ENCODE measurements around the gene POU2AF1. TPM values are rescaled to one million over a fixed set of nuclear protein-coding genes. Genes with fewer than 3 reads are reported as not detected.

The POU2AF1 gene
- total RNA-seq, 4 donors from 2014 or later, result 1.4 to 19.8 (median 2.9) TPM

- H3K4me3 ChIP-seq, result no peak overlapping the region
- intact Hi-C loops (cut with DNase I; ENCODE audit: low total_unique reads) (no loop called here), in situ Hi-C loops (cut with MboI; ENCODE audit: low pct_ligation_motif_present in 1 of 4, low pct_unique_long_range_greater_than_20kb in 1 of 4, low sequenced_read_pairs in 3 of 4) (no loop called here)
- WGBS, 2 donors (ENCODE audit: low coverage in 1 of 2), result 89% methylated on average over 9 to 16 of the region's 16 CpGs
- peaks cover 0 to 15% (median 0%) of the 10 kb centered on the region in 4 donors for H3K4me1 ChIP-seq
- no peak overlapping the region for H3K27ac ChIP-seq
- DNase-seq, result no peak
- H3K9me3 ChIP-seq, result no peaks in the 10 kb centered on the region
- H3K27me3 ChIP-seq, result no peaks in the 10 kb centered on the region
- no peaks in the 10 kb centered on the region for H3K36me3 ChIP-seq
- TF ChIP-seq EP300 (IDR thresholded peaks at IDR 0.05; ENCODE audit: low read depth) (no peak), POLR2AphosphoS5 (IDR thresholded peaks at IDR 0.05) (no peak), CTCF (IDR thresholded peaks at IDR 0.05) (no peak), POLR2A (IDR thresholded peaks at IDR 0.05) (no peak)
These were observed 25.1 kb downstream of the POU2AF1 start for GRCh38 chr11:111353776-111354600.

GRCh38 chr11:111352935-111353710, 26.0 kb downstream of the POU2AF1 start:
- peak overlapping the region in 2 of 4 donors; percentile 11 to 23 for H3K27ac ChIP-seq
- intact Hi-C loops (cut with DNase I; ENCODE audit: low total_unique reads), result no loop called here

GRCh38 chr11:111352231-111352746, 26.8 kb downstream of the POU2AF1 start:
- no peak for DNase-seq
- peaks cover 0 to 15% (median 0%) of the 10 kb centered on the region in 4 donors for H3K4me1 ChIP-seq
- H3K36me3 ChIP-seq, result no peaks in the 10 kb centered on the region
- no peaks in the 10 kb centered on the region for H3K9me3 ChIP-seq
- intact Hi-C loops (cut with DNase I; ENCODE audit: low total_unique reads), result no loop called here
- TF ChIP-seq POLR2AphosphoS5 (IDR thresholded peaks at IDR 0.05) (no peak), EP300 (IDR thresholded peaks at IDR 0.05; ENCODE audit: low read depth) (no peak), CTCF (IDR thresholded peaks at IDR 0.05) (no peak), POLR2A (IDR thresholded peaks at IDR 0.05) (no peak)
- H3K4me3 ChIP-seq, result no peak overlapping the region
- in situ Hi-C loops (cut with MboI; ENCODE audit: low pct_ligation_motif_present in 1 of 4, low pct_unique_long_range_greater_than_20kb in 1 of 4, low sequenced_read_pairs in 3 of 4), result no loop called here
- no peak overlapping the region for H3K27ac ChIP-seq
- no peaks in the 10 kb centered on the region for H3K27me3 ChIP-seq
- WGBS, 2 donors (ENCODE audit: low coverage in 1 of 2), result 92 to 93% methylated on average over 5 to 9 of the region's 9 CpGs

More at GRCh38 chr11:111352935-111353710, 26.0 kb downstream of the POU2AF1 start:
- H3K36me3 ChIP-seq, result no peaks in the 10 kb centered on the region
- 55 to 58% methylated on average over 4 to 8 of the region's 8 CpGs for WGBS, 2 donors (ENCODE audit: low coverage in 1 of 2)
- DNase-seq, result peak; percentile 45
- H3K4me1 ChIP-seq, result peaks cover 0 to 15% (median 0%) of the 10 kb centered on the region in 4 donors
- TF ChIP-seq CTCF (IDR thresholded peaks at IDR 0.05) (no peak), POLR2AphosphoS5 (IDR thresholded peaks at IDR 0.05) (no peak), EP300 (IDR thresholded peaks at IDR 0.05; ENCODE audit: low read depth) (no peak), POLR2A (IDR thresholded peaks at IDR 0.05) (no peak)
- no peak overlapping the region for H3K4me3 ChIP-seq
- H3K9me3 ChIP-seq, result no peaks in the 10 kb centered on the region
- H3K27me3 ChIP-seq, result no peaks in the 10 kb centered on the region
- in situ Hi-C loops (cut with MboI; ENCODE audit: low pct_ligation_motif_present in 1 of 4, low pct_unique_long_range_greater_than_20kb in 1 of 4, low sequenced_read_pairs in 3 of 4), result no loop called here
